GM18951 (cell line): ENCODE results near the gene F2.

Source experiments
- POLR2A ChIP-seq: IDR thresholded peaks from 4 replicates; pipeline ENCODE4 v1.6.1; 2011; ENCODE audit warnings: mild to moderate bottlenecking; ENCODE audit not compliant: insufficient read length, insufficient read depth; ENCODE audit errors: extremely low read depth
- in situ Hi-C: fragments of 300-500 bp; cut with MboI; formaldehyde crosslinking; loops from one replicate; pipeline ENCODE4 v1.12.0; 2022; ENCODE audit warnings: low sequenced_read_pairs, mixed read lengths, inconsistent platforms; ENCODE audit not compliant: unreplicated experiment

Gene F2

GRCh38 chr11:46678741-46679130 lies 40.3 kb upstream of the F2 start:
- no peak for TF ChIP-seq POLR2A
- in situ Hi-C loops, result no loop called here

- in situ Hi-C loops, result no loop called here
- TF ChIP-seq POLR2A, result no peak
Measured at GRCh38 chr11:46679241-46680163, 39.5 kb upstream of the F2 start.

GRCh38 chr11:46680164-46680760 lies 38.8 kb upstream of the F2 start:
- in situ Hi-C loops, result no loop called here

GRCh38 chr11:46680815-46681214 lies 38.2 kb upstream of the F2 start:
- in situ Hi-C loops, result no loop called here

More at GRCh38 chr11:46680164-46680760, 38.8 kb upstream of the F2 start:
- TF ChIP-seq POLR2A, result no peak

GRCh38 chr11:46681814-46682213 lies 37.2 kb upstream of the F2 start:
- no peak for TF ChIP-seq POLR2A

More at GRCh38 chr11:46680815-46681214, 38.2 kb upstream of the F2 start:
- no peak for TF ChIP-seq POLR2A

GRCh38 chr11:46682773-46683752 lies 36.0 kb upstream of the F2 start:
- in situ Hi-C loops, result no loop called here
- TF ChIP-seq POLR2A, result no peak

More at GRCh38 chr11:46681814-46682213, 37.2 kb upstream of the F2 start:
- in situ Hi-C loops, result no loop called here

- in situ Hi-C loops, result no loop called here
Measured at GRCh38 chr11:46684367-46684766, 34.6 kb upstream of the F2 start.

GRCh38 chr11:46686886-46687795 lies 31.9 kb upstream of the F2 start:
- in situ Hi-C loops, result no loop called here
- TF ChIP-seq POLR2A, result no peak

More at GRCh38 chr11:46684367-46684766, 34.6 kb upstream of the F2 start:
- TF ChIP-seq POLR2A, result no peak

- in situ Hi-C loops, result no loop called here
- TF ChIP-seq POLR2A, result no peak
Measured at GRCh38 chr11:46690702-46691101, 28.3 kb upstream of the F2 start.

- TF ChIP-seq POLR2A, result no peak
- in situ Hi-C loops, result no loop called here
Measured at GRCh38 chr11:46692450-46692849, 26.6 kb upstream of the F2 start.

- in situ Hi-C loops, result no loop called here
- TF ChIP-seq POLR2A, result no peak
Measured at GRCh38 chr11:46693597-46694012, 25.4 kb upstream of the F2 start.

- TF ChIP-seq POLR2A, result no peak
- in situ Hi-C loops, result no loop called here
Measured at GRCh38 chr11:46694072-46694471, 24.9 kb upstream of the F2 start.
